ENCODE results near the gene EDARADD. TPM values are rescaled to one million over a fixed set of nuclear protein-coding genes. Genes with fewer than 3 reads are reported as not detected.

The EDARADD gene
- total RNA-seq, 1 experiment from 2014 or later = 35.4 TPM

DNA sequence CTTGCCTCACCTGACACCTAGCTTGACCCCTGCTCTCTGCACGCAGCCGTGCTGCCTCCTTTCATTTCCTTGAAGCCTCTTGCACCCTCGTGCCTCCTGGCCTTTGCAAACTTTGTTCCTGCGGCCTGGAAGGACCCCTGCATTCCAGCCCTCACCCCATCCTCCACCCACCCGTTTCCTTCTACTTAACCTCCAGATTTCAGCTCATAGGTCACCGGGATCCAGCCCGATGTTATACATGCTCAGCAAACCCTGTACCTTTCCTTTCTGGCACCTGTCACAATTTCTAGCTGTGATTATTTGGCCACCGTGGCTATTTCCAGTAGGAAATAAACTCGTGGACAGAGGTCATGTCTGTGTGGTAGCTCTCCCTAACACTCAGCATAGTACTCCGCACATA lies 4.5 kb downstream of the EDARADD start:
- ATAC-seq = no peak
- CTCF ChIA-PET = no interaction called here
- no peaks in the 10 kb centered on the region for H3K36me3 ChIP-seq (ENCODE audit: control insufficient read depth, insufficient read depth, low read length)
- H3K4me3 ChIP-seq (ENCODE audit: low read depth in 2 of 2, low read length in 2 of 2) = no peak overlapping the region
- TF ChIP-seq, protein P1, sequence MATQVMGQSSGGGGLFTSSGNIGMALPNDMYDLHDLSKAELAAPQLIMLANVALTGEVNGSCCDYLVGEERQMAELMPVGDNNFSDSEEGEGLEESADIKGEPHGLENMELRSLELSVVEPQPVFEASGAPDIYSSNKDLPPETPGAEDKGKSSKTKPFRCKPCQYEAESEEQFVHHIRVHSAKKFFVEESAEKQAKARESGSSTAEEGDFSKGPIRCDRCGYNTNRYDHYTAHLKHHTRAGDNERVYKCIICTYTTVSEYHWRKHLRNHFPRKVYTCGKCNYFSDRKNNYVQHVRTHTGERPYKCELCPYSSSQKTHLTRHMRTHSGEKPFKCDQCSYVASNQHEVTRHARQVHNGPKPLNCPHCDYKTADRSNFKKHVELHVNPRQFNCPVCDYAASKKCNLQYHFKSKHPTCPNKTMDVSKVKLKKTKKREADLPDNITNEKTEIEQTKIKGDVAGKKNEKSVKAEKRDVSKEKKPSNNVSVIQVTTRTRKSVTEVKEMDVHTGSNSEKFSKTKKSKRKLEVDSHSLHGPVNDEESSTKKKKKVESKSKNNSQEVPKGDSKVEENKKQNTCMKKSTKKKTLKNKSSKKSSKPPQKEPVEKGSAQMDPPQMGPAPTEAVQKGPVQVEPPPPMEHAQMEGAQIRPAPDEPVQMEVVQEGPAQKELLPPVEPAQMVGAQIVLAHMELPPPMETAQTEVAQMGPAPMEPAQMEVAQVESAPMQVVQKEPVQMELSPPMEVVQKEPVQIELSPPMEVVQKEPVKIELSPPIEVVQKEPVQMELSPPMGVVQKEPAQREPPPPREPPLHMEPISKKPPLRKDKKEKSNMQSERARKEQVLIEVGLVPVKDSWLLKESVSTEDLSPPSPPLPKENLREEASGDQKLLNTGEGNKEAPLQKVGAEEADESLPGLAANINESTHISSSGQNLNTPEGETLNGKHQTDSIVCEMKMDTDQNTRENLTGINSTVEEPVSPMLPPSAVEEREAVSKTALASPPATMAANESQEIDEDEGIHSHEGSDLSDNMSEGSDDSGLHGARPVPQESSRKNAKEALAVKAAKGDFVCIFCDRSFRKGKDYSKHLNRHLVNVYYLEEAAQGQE (IDR thresholded peaks at IDR 0.05; ENCODE audit: insufficient read depth in 1 of 2, low read depth in 2 of 2, low read length in 1 of 2) = no peak
- TF ChIP-seq SIN3A (IDR thresholded peaks at IDR 0.05; ENCODE audit: borderline replicate concordance, insufficient read depth, low read depth, low read length) (no peak), POLR2AphosphoS5 (IDR thresholded peaks at IDR 0.05; ENCODE audit: low read depth, low read length) (no peak), TCF7L2 (IDR thresholded peaks at IDR 0.05; ENCODE audit: low read depth, low read length) (no peak)
- TF ChIP-seq, protein P2, sequence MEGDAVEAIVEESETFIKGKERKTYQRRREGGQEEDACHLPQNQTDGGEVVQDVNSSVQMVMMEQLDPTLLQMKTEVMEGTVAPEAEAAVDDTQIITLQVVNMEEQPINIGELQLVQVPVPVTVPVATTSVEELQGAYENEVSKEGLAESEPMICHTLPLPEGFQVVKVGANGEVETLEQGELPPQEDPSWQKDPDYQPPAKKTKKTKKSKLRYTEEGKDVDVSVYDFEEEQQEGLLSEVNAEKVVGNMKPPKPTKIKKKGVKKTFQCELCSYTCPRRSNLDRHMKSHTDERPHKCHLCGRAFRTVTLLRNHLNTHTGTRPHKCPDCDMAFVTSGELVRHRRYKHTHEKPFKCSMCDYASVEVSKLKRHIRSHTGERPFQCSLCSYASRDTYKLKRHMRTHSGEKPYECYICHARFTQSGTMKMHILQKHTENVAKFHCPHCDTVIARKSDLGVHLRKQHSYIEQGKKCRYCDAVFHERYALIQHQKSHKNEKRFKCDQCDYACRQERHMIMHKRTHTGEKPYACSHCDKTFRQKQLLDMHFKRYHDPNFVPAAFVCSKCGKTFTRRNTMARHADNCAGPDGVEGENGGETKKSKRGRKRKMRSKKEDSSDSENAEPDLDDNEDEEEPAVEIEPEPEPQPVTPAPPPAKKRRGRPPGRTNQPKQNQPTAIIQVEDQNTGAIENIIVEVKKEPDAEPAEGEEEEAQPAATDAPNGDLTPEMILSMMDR (IDR thresholded peaks at IDR 0.05) = no peak
- in situ Hi-C loops (cut with HindIII; ENCODE audit: low pct_unique_long_range_greater_than_20kb, low sequenced_read_pairs) = no loop called here
- no peaks in the 10 kb centered on the region for H3K27me3 ChIP-seq (ENCODE audit: control insufficient read depth, insufficient read depth, low read length)
- no peak for DNase-seq (ENCODE audit: low read depth, low spot score)
- peak overlapping the region; percentile 98 for H3K27ac ChIP-seq (ENCODE audit: low read length)
- intact Hi-C loops (cut with micrococcal nuclease; ENCODE audit: unreplicated experiment) = loop anchor here (5.0 to 10.0 kb wide), 3 partner anchors 114 to 294 kb away; partner anchors contain the start of genes ERO1B and LGALS8
- H3K4me1 ChIP-seq (ENCODE audit: control insufficient read depth, insufficient read depth, low read length) = peaks cover 65% of the 10 kb centered on the region
- POLR2A ChIA-PET = no interaction called here
- no TSS peak for BruUV-seq (replicated peaks)
- no peaks in the 10 kb centered on the region for H3K9me3 ChIP-seq (ENCODE audit: control insufficient read depth, insufficient read depth, low read depth, low read length)

DNA sequence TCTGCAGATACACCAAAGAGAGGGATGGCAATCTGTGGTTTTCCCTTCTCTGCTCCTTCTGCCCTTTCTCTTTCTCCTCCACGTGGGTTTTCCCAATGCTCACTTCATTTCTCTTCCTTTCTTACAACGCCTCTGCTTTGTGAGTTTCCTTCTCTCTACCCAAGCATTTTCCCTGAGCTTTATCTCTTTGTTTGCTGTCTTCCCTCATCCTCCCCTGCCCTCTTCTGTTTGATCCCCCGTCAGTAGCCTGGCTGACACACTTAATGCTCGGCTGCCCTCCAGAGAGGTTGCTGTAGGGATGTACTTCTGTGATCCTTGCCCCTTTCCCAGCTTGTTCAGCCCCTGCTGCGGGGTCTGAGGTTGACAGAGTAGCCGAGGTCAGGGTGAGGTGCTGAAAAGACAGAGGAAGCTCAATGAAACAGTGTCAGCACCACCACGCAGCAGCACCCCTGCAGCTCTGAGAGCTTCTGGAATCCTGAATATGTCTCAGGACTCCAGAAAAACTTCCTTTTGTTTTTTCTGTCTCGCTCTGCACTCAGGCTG lies 6.0 kb downstream of the EDARADD start:
- no TSS peak for BruUV-seq (replicated peaks)
- ChIA-PET POLR2A (interaction anchor here (0.6 kb wide), 1 partner anchor 65 kb away, joined by 4 read pairs; no protein-coding TSS in a partner anchor), CTCF (interaction anchor here (0.7 kb wide), 1 partner anchor 49 kb away, joined by 5 read pairs; no protein-coding TSS in a partner anchor)
- no peaks in the 10 kb centered on the region for H3K9me3 ChIP-seq (ENCODE audit: control insufficient read depth, insufficient read depth, low read depth, low read length)
- TF ChIP-seq, protein P1 (IDR thresholded peaks at IDR 0.05; ENCODE audit: insufficient read depth in 1 of 2, low read depth in 2 of 2, low read length in 1 of 2) = no peak
- TF ChIP-seq TCF7L2 (IDR thresholded peaks at IDR 0.05; ENCODE audit: low read depth, low read length) (no peak), POLR2AphosphoS5 (IDR thresholded peaks at IDR 0.05; ENCODE audit: low read depth, low read length) (no peak), SIN3A (IDR thresholded peaks at IDR 0.05; ENCODE audit: borderline replicate concordance, insufficient read depth, low read depth, low read length) (no peak)
- TF ChIP-seq, protein P2 (IDR thresholded peaks at IDR 0.05) = no peak
- intact Hi-C loops (cut with micrococcal nuclease; ENCODE audit: unreplicated experiment) = no loop called here
- H3K27ac ChIP-seq (ENCODE audit: low read length) = peak overlapping the region; percentile 98
- no peak overlapping the region for H3K4me3 ChIP-seq (ENCODE audit: low read depth in 2 of 2, low read length in 2 of 2)
- H3K4me1 ChIP-seq (ENCODE audit: control insufficient read depth, insufficient read depth, low read length) = peaks cover 64% of the 10 kb centered on the region
- DNase-seq (ENCODE audit: low read depth, low spot score) (no peak), ATAC-seq (no peak)
- in situ Hi-C loops (cut with HindIII; ENCODE audit: low pct_unique_long_range_greater_than_20kb, low sequenced_read_pairs) = no loop called here
- no peaks in the 10 kb centered on the region for H3K36me3 ChIP-seq (ENCODE audit: control insufficient read depth, insufficient read depth, low read length)
- no peaks in the 10 kb centered on the region for H3K27me3 ChIP-seq (ENCODE audit: control insufficient read depth, insufficient read depth, low read length)
